H1 (cell line): ENCODE data around the gene COL4A2. TPM values are rescaled to one million over a fixed set of nuclear protein-coding genes. Genes with fewer than 3 reads are reported as not detected.

Source experiments
- CTCF ChIA-PET: fragments of 300-600 bp; sonication (Branson Sonifier 250); formaldehyde crosslinking; loops from one replicate; lab custom pipeline; 2021; ENCODE audit not compliant: partially characterized antibody; lab: Charles Lee
- POLR2A ChIA-PET: fragments of 300-600 bp; sonication (Branson Sonifier 250); formaldehyde crosslinking; loops from one replicate; lab custom pipeline; 2021; ENCODE audit warnings: inconsistent platforms; ENCODE audit not compliant: partially characterized antibody; lab: Charles Lee
- DNase-seq, 2 experiments: peaks; one replicate each; pipeline versions ENCODE4 v3.0.0 to v3.0.0-alpha.2; 2010 to 2022; ENCODE audit warnings: low spot score in 2 of 2, low read depth in 1 of 2, mixed read lengths in 1 of 2
- FAIRE-seq: peaks from 2 replicates; lab custom pipeline; 2011; peaks lifted over from hg19 to GRCh38; lab: Jason Lieb, UNC
- H2AFZ ChIP-seq: 2 replicates; pipeline ENCODE4 v1.8.1; 2012; ENCODE audit warnings: low read length, inconsistent platforms
- H2AK5ac ChIP-seq: 2 replicates; pipeline ENCODE4 v1.6.1; 2013; ENCODE audit warnings: low read depth, low read length
- H2BK120ac ChIP-seq: replicated peaks from 2 replicates; pipeline ENCODE3; 2013; ENCODE audit warnings: low read depth, low read length, inconsistent platforms
- H2BK12ac ChIP-seq: 2 replicates; pipeline ENCODE4 v1.6.1; 2013; ENCODE audit warnings: low read depth, low read length
- H2BK15ac ChIP-seq: 2 replicates; pipeline ENCODE4 v1.6.1; 2013; ENCODE audit warnings: low read length
- H2BK20ac ChIP-seq: 2 replicates; pipeline ENCODE4 v1.6.1; 2013; ENCODE audit warnings: low read length
- H2BK5ac ChIP-seq: 2 replicates; pipeline ENCODE4 v1.6.1; 2013; ENCODE audit warnings: low read depth, low read length
- H3K14ac ChIP-seq: 2 replicates; pipeline ENCODE4 v1.6.1; 2013; ENCODE audit warnings: inconsistent platforms; ENCODE audit not compliant: insufficient read length
- H3K18ac ChIP-seq: 2 replicates; pipeline ENCODE4 v1.6.1; 2013; ENCODE audit warnings: low read length; ENCODE audit errors: extremely low read depth
- H3K23ac ChIP-seq: 2 replicates; pipeline ENCODE4 v1.6.1; 2013; ENCODE audit warnings: inconsistent platforms; ENCODE audit not compliant: insufficient read length
- H3K23me2 ChIP-seq: 2 replicates; pipeline ENCODE4 v1.6.1; 2013; ENCODE audit warnings: low read depth, low read length
- H3K27ac ChIP-seq: 2 replicates; pipeline ENCODE4 v1.6.1; 2011; ENCODE audit warnings: low read depth, low read length, inconsistent platforms
- H3K27me3 ChIP-seq, 4 experiments: replicated peaks in 1 of 4; 1 replicate in 1 of 4; 2 replicates in 3 of 4; pipeline versions ENCODE4 v1.6.1 to v1.8.1; 2011 to 2013; ENCODE audit warnings: low read length in 3 of 4, mild to moderate bottlenecking in 3 of 4, inconsistent platforms in 2 of 4, mixed read lengths in 2 of 4, moderate library complexity in 1 of 4; ENCODE audit not compliant: control insufficient read depth in 3 of 4, insufficient read depth in 3 of 4; ENCODE audit errors: extremely low read depth in 1 of 4
- H3K36me3 ChIP-seq, 4 experiments: 2 replicates each; pipeline versions ENCODE4 v1.6.1 to v1.8.1; 2011 to 2013; ENCODE audit warnings: mild to moderate bottlenecking in 4 of 4, low read length in 3 of 4, moderate library complexity in 2 of 4, control low read depth in 1 of 4, inconsistent platforms in 1 of 4; ENCODE audit not compliant: insufficient read depth in 4 of 4, control insufficient read depth in 2 of 4
- H3K4ac ChIP-seq: replicated peaks from 2 replicates; pipeline ENCODE3; 2013; ENCODE audit warnings: low read length, low read depth, mixed read lengths, inconsistent platforms; ENCODE audit not compliant: insufficient read length
- H3K4me1 ChIP-seq, 4 experiments: replicated peaks in 1 of 4; 1 replicate in 1 of 4; 2 replicates in 3 of 4; pipeline versions ENCODE4 v1.6.1 to v1.8.1; 2011 to 2013; ENCODE audit warnings: low read length in 3 of 4, inconsistent platforms in 2 of 4, mixed read lengths in 1 of 4; ENCODE audit not compliant: insufficient read depth in 4 of 4, control insufficient read depth in 3 of 4
- H3K4me2 ChIP-seq, 2 experiments: 2 replicates each; pipeline versions ENCODE4 v1.6.1 to v1.8.1; 2011 to 2013; ENCODE audit warnings: low read depth in 2 of 2, low read length in 2 of 2, control low read depth in 1 of 2, inconsistent platforms in 1 of 2, mild to moderate bottlenecking in 1 of 2; ENCODE audit not compliant: insufficient read depth in 1 of 2
- H3K4me3 ChIP-seq, 4 experiments: fragments of 200-600, 300-600 bp in 1 of 4; sonication (generic), shearing (Covaris generic), sonication (Bioruptor Twin) in 1 of 4; 2 replicates each; pipeline versions ENCODE4 v1.5.1 to v1.8.1; 2011 to 2016; ENCODE audit warnings: low read length in 4 of 4, low read depth in 3 of 4, control low read depth in 2 of 4, inconsistent platforms in 2 of 4, mild to moderate bottlenecking in 2 of 4, mixed read lengths in 1 of 4, moderate library complexity in 1 of 4; ENCODE audit not compliant: insufficient read depth in 2 of 4; ENCODE audit errors: extremely low read depth in 1 of 4
- H3K56ac ChIP-seq: replicated peaks from 2 replicates; pipeline ENCODE3; 2013; ENCODE audit warnings: low read depth, mild to moderate bottlenecking, mixed read lengths, low read length, inconsistent platforms; ENCODE audit not compliant: insufficient read length
- H3K79me1 ChIP-seq: 2 replicates; pipeline ENCODE4 v1.6.1; 2013; ENCODE audit warnings: low read depth, low read length, control low read depth
- H3K79me2 ChIP-seq, 2 experiments: 2 replicates each; pipeline versions ENCODE4 v1.6.1 to v1.8.1; 2012 to 2013; ENCODE audit warnings: low read length in 2 of 2, mild to moderate bottlenecking in 2 of 2, inconsistent platforms in 1 of 2; ENCODE audit not compliant: insufficient read depth in 2 of 2, control insufficient read depth in 1 of 2
- H3K9ac ChIP-seq, 4 experiments: replicated peaks in 1 of 4; 1 replicate in 1 of 4; 2 replicates in 3 of 4; pipeline versions ENCODE4 v1.6.1 to v1.8.1; 2011 to 2013; ENCODE audit warnings: low read depth in 3 of 4, low read length in 3 of 4, control low read depth in 2 of 4, mild to moderate bottlenecking in 2 of 4, moderate library complexity in 2 of 4, inconsistent platforms in 1 of 4; ENCODE audit errors: extremely low read depth in 1 of 4
- H3K9me3 ChIP-seq, 2 experiments: 2 replicates each; pipeline versions ENCODE4 v1.6.1 to v1.8.1; 2012 to 2013; ENCODE audit warnings: mild to moderate bottlenecking in 2 of 2, moderate library complexity in 2 of 2, control low read depth in 1 of 2, inconsistent platforms in 1 of 2, low read depth in 1 of 2, low read length in 1 of 2, mixed read lengths in 1 of 2; ENCODE audit not compliant: insufficient read depth in 2 of 2
- H4K20me1 ChIP-seq, 2 experiments: replicated peaks in 1 of 2; 2 replicates each; pipeline versions ENCODE3 to v1.8.1; 2011 to 2013; ENCODE audit warnings: inconsistent platforms in 2 of 2, low read length in 2 of 2, mild to moderate bottlenecking in 1 of 2; ENCODE audit not compliant: insufficient read depth in 2 of 2, control insufficient read depth in 1 of 2
- H4K5ac ChIP-seq: 2 replicates; pipeline ENCODE4 v1.6.1; 2013; ENCODE audit warnings: low read length, low read depth, mixed read lengths, inconsistent platforms; ENCODE audit not compliant: insufficient read length
- H4K8ac ChIP-seq: 2 replicates; pipeline ENCODE4 v1.8.0; 2013; ENCODE audit warnings: mild to moderate bottlenecking, moderate library complexity, low read length, inconsistent platforms; ENCODE audit not compliant: insufficient read depth; ENCODE audit errors: extremely low read depth
- H4K91ac ChIP-seq: replicated peaks from 2 replicates; pipeline ENCODE3; 2013; ENCODE audit warnings: low read length, mixed read lengths, inconsistent platforms; ENCODE audit not compliant: insufficient read length
- EP300 ChIP-seq, 2 experiments: IDR thresholded peaks; 1 replicate in 1 of 2; 2 replicates in 1 of 2; pipeline ENCODE4 v1.6.1; 2011 to 2012; ENCODE audit warnings: low read depth in 2 of 2, low read length in 2 of 2, mild to moderate bottlenecking in 2 of 2, borderline replicate concordance in 1 of 2, inconsistent platforms in 1 of 2, moderate library complexity in 1 of 2
- JUN ChIP-seq: IDR thresholded peaks from 2 replicates; pipeline ENCODE4 v1.6.1; 2011; ENCODE audit warnings: low read depth, mild to moderate bottlenecking, improper control_type of control experiment, low read length
- KDM5A ChIP-seq: fragments of 200-600 bp; IDR thresholded peaks from 2 replicates; pipeline ENCODE4 v1.7.1; 2012; ENCODE audit warnings: mild to moderate bottlenecking, low read length, inconsistent platforms, mixed read lengths
- POLR2AphosphoS5 ChIP-seq: IDR thresholded peaks from 2 replicates; pipeline ENCODE4 v1.6.1; 2011; ENCODE audit warnings: low read depth, low read length
- RXRA ChIP-seq: IDR thresholded peaks from 2 replicates; pipeline ENCODE4 v1.6.1; 2011; ENCODE audit warnings: low read depth, mild to moderate bottlenecking, low read length, moderate library complexity; ENCODE audit not compliant: insufficient read depth
- SAP30 ChIP-seq: fragments of 300-600 bp; sonication (generic); IDR thresholded peaks from 2 replicates; pipeline ENCODE4 v1.7.1; 2012; ENCODE audit warnings: low read length, moderate library complexity, mild to moderate bottlenecking, inconsistent platforms; ENCODE audit not compliant: insufficient read depth, insufficient replicate concordance
- SIRT6 ChIP-seq: IDR thresholded peaks from one replicate; pipeline ENCODE4 v1.7.1; 2012; ENCODE audit warnings: low read length, inconsistent platforms
- TCF12 ChIP-seq: IDR thresholded peaks from 2 replicates; pipeline ENCODE4 v1.6.1; 2011; ENCODE audit warnings: low read depth, mild to moderate bottlenecking, low read length
- WGBS, 2 experiments: shearing (Covaris generic) in 1 of 2; methylation state at CpG; one replicate each; pipeline versions ENCODE4 v1.1.6 to v1.1.7; 2013 to 2015; ENCODE audit warnings: low lambda C conversion rate in 2 of 2, mixed read lengths in 2 of 2, inconsistent platforms in 1 of 2, low coverage in 1 of 2, missing lambda C conversion rate in 1 of 2; ENCODE audit not compliant: insufficient replicate concordance in 2 of 2, insufficient coverage in 1 of 2, insufficient read length in 1 of 2; ENCODE audit errors: extremely low coverage in 1 of 2, missing lambda C conversion rate in 1 of 2; 5-methylcytosine and 5-hydroxymethylcytosine counted together
- polyA plus RNA-seq, 7 experiments: library from polyadenylated mRNA; depleted of rRNA in 3 of 7; stranded (reverse) in 5 of 7; unstranded in 2 of 7; fragments of >200 nt in 5 of 7; fragments of 200-250 nt in 2 of 7; gene quantifications; 1 replicate in 5 of 7; 2 replicates in 1 of 7; 4 replicates in 1 of 7; pipeline versions ENCODE4 v1.2.1 to v1.2.3, GENCODE V29; 2011 to 2013; ENCODE audit warnings: missing spikeins in 2 of 7, mixed read lengths in 2 of 7
- total RNA-seq: library from RNA; stranded (reverse); fragmentation: NEBNext Ultra II Directional; extraction: Animal tissue kit (Norgen Biotek cat#: 25700); gene quantifications from 2 replicates; pipeline ENCODE4 v1.2.1, GENCODE V29; 2021

The COL4A2 gene
- total and polyA plus RNA-seq, 2 of the 8 experiments (the other 6 are each of a cell fraction or from before 2014, with no cell fraction given), result 80.4 to 87.3 TPM

DNA sequence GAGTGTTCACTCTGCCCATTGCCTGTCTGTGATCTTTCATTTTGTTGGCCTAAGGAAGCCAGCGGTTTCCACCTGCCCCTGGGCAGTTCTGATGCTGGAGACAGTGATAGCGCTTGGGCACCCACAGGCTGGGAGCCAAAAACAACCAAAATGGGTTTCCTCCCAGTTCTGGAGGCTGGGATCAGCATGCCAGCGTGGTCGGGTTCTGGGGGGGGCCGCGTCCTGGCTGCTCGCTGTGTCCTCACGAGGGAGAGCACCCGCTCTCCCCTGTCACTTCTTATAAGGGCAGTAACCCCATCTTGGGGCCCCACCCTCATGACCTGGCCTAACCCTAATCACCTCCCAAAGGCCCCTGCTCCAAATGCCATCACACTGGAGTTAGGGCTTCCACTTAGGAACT lies 186.5 kb downstream of the COL4A2 start:
- no peak overlapping the region for H3K9ac ChIP-seq
- no peak overlapping the region for H2AK5ac ChIP-seq
- no peak overlapping the region; the same call in 1 of the 2 replicates for H2BK15ac ChIP-seq
- H3K56ac ChIP-seq, result no peak overlapping the region
- H2AFZ ChIP-seq, result no peak overlapping the region
- peak overlapping the region; percentile 16; the same call in 1 of the 2 replicates for H4K8ac ChIP-seq
- no peaks in the 10 kb centered on the region for H4K20me1 ChIP-seq
- FAIRE-seq (no peak), DNase-seq (no peak)
- POLR2A ChIA-PET, result no interaction called here
- no peak overlapping the region for H4K91ac ChIP-seq
- H3K9me3 ChIP-seq, result peaks cover 3 to 10% of the 10 kb centered on the region in 2 experiments; a peak in 2 of 4 replicates
- 97% methylated on average over 9 of the region's 9 CpGs; no CpG with 5 or more reads in 1 of the 2 experiments for WGBS, 2 experiments
- no peaks in the 10 kb centered on the region for H3K23me2 ChIP-seq
- no peaks in the 10 kb centered on the region for H3K79me1 ChIP-seq
- H4K5ac ChIP-seq, result no peak overlapping the region
- TF ChIP-seq SAP30 (no peak), RXRA (no peak), SIRT6 (no peak), EP300 (IDR thresholded peaks at IDR 0.05; ENCODE audit: borderline replicate concordance in 1 of 2, low read depth in 2 of 2, low read length in 2 of 2) (no peak), KDM5A (no peak), TCF12 (no peak), JUN (no peak), POLR2AphosphoS5 (no peak)
- no peak overlapping the region for H3K14ac ChIP-seq
- no peak overlapping the region for H3K27ac ChIP-seq
- H3K4me3 ChIP-seq, result no peak overlapping the region
- no peaks in the 10 kb centered on the region for H3K27me3 ChIP-seq
- H3K18ac ChIP-seq, result no peak overlapping the region
- no peak overlapping the region for H2BK20ac ChIP-seq
- no peaks in the 10 kb centered on the region for H3K79me2 ChIP-seq
- no peak overlapping the region for H3K4ac ChIP-seq
- no peak overlapping the region for H2BK12ac ChIP-seq
- peaks cover 7 to 48% (median 28%) of the 10 kb centered on the region in 4 experiments; a peak in 7 of 8 replicates for H3K36me3 ChIP-seq
- no peak overlapping the region for H2BK5ac ChIP-seq
- CTCF ChIA-PET, result interaction anchor here (0.6 to 2.2 kb wide), 3 partner anchors 9 to 87 kb away, joined by 3 to 7 read pairs (median 4); no protein-coding TSS in a partner anchor
- no peaks in the 10 kb centered on the region for H3K4me1 ChIP-seq
- no peak overlapping the region for H3K4me2 ChIP-seq
- no peak overlapping the region for H2BK120ac ChIP-seq
- no peak overlapping the region for H3K23ac ChIP-seq
